Adrenal gland (tissue), 12 donors: Measurements from ENCODE around the gene MTRF1L. TPM values are rescaled to one million over a fixed set of nuclear protein-coding genes. Genes with fewer than 3 reads are reported as not detected.

Experiments
- DNase-seq, 7 donors: peaks; one replicate each; pipeline ENCODE4 v3.0.0-alpha.2; 2019 to 2020
- H3K27ac ChIP-seq, 5 donors: fragments of 200-600 bp; sonication (generic) in 4 of 5; 1 replicate in 3 of 5; 2 replicates in 2 of 5; pipeline versions ENCODE4 v1.5.1 to v1.8.0; 2016 to 2020; ENCODE audit warnings: mild to moderate bottlenecking in 1 of 5
- H3K27me3 ChIP-seq: fragments of 200-600 bp; 2 replicates; pipeline ENCODE4 v1.8.0; 2021
- H3K36me3 ChIP-seq, 2 donors: fragments of 200-600 bp; replicated peaks in 1 of 2; 1 replicate in 1 of 2; 2 replicates in 1 of 2; pipeline versions ENCODE4 v1.5.1 to v1.8.0; 2018 to 2022
- H3K4me1 ChIP-seq, 2 donors: fragments of 200-600 bp; replicated peaks in 1 of 2; 1 replicate in 1 of 2; 2 replicates in 1 of 2; pipeline versions ENCODE4 v1.5.1 to v1.8.0; 2018 to 2021
- H3K4me3 ChIP-seq, 4 donors: fragments of 200-600 bp; sonication (generic) in 3 of 4; one replicate each; pipeline ENCODE4 v1.5.1; 2016 to 2018
- H3K9me3 ChIP-seq, 3 donors: fragments of 200-600 bp; sonication (generic) in 1 of 3; replicated peaks in 1 of 3; 1 replicate in 2 of 3; 2 replicates in 1 of 3; pipeline versions ENCODE4 v1.5.1 to v1.8.0; 2016 to 2021
- CTCF ChIP-seq, 6 experiments: fragments of 450-650 bp in 4 of 6; fragments of 200-600 bp in 2 of 6; sonication (generic) in 1 of 6; IDR thresholded peaks; 1 replicate in 5 of 6; 2 replicates in 1 of 6; pipeline versions ENCODE4 v1.5.1 to v1.8.0; 2016 to 2021; ENCODE audit warnings: antibody characterized with exemption in 6 of 6, mild to moderate bottlenecking in 2 of 6, moderate library complexity in 1 of 6
- POLR2A ChIP-seq, 2 donors: fragments of 450-650 bp; IDR thresholded peaks; one replicate each; pipeline ENCODE4 v1.6.1; 2017; ENCODE audit warnings: antibody characterized with exemption in 2 of 2, mild to moderate bottlenecking in 2 of 2, moderate library complexity in 1 of 2
- WGBS, 4 donors: extraction: QIAGEN DNeasy Blood & Tissue Kit in 2 of 4; methylation state at CpG; one replicate each; pipeline versions ENCODE4 v1.1.5 to v1.1.7; 2013 to 2017; 5-methylcytosine and 5-hydroxymethylcytosine counted together
- intact Hi-C, 2 donors: fragments of 100-400 bp; cut with DNase I; formaldehyde crosslinking; loops; one replicate each; pipeline versions ENCODE4 v1.14.1 to v1.15.0; 2022 to 2023
- polyA plus RNA-seq, 3 donors: library from polyadenylated mRNA; stranded (reverse); fragments of 200-250 nt in 2 of 3; fragments of 350-450 nt in 1 of 3; fragmentation: Illumina TruSeq in 1 of 3; extraction: RNeasy Lipid Tissue Mini Kit (QIAGEN cat#74804) in 1 of 3; gene quantifications; one replicate each; pipeline ENCODE4 v1.2.3, GENCODE V29; 2013 to 2014
- total RNA-seq, 9 donors: library from RNA; depleted of rRNA in 4 of 9; stranded (reverse); fragments of >200 nt in 4 of 9; fragments of 120-200 nt in 1 of 9; fragmentation: NEBNext Ultra II Directional in 1 of 9; extraction: Animal tissue kit (Norgen Biotek cat#: 25700) in 1 of 9; gene quantifications; one replicate each; pipeline versions ENCODE4 v1.1.0 to v1.2.4, GENCODE V29; 2013 to 2023
- donor health status: healthy with polysubstance abuse.
- donor health status: Bipolar disorder and iron deficiency.
- donor health status: DM: yes; HTN: yes; CAD: no.
- donor health status: DM: no; HTN: no; CAD: no.
- donor health status: DM: no; HTN: no; CAD: no.
- donor health status: DM: yes; HTN: yes; CAD: no.

Gene MTRF1L
- total and polyA plus RNA-seq, 12 donors, result 9.0 to 33.7 (median 18.0) TPM

- TF ChIP-seq POLR2A (IDR thresholded peaks at IDR 0.05), result no peak
- TF ChIP-seq CTCF (IDR thresholded peaks at IDR 0.05), result no peak
- H3K27me3 ChIP-seq, result no peaks in the 10 kb centered on the region
- intact Hi-C loops, result no loop called here
Observed at GRCh38 chr6:152981219-152981618, 21.3 kb downstream of the MTRF1L start.

GRCh38 chr6:152980656-152981055, 21.9 kb downstream of the MTRF1L start:
- TF ChIP-seq CTCF (IDR thresholded peaks at IDR 0.05), result no peak
- TF ChIP-seq POLR2A (IDR thresholded peaks at IDR 0.05), result no peak
- no peaks in the 10 kb centered on the region for H3K27me3 ChIP-seq
- H3K4me3 ChIP-seq, result no peak overlapping the region
- H3K27ac ChIP-seq, result no peak overlapping the region
- no peak for DNase-seq
- no peaks in the 10 kb centered on the region for H3K9me3 ChIP-seq
- peaks cover 12 to 27% of the 10 kb centered on the region in 2 donors for H3K4me1 ChIP-seq
- WGBS, 4 donors, result 81 to 92% (median 85%) methylated on average over 1 of the region's 1 CpG
- intact Hi-C loops, result no loop called here
- H3K36me3 ChIP-seq, result no peaks in the 10 kb centered on the region

More at GRCh38 chr6:152981219-152981618, 21.3 kb downstream of the MTRF1L start:
- Histone ChIP-seq H3K4me1 (peaks cover 12 to 27% of the 10 kb centered on the region in 2 donors), H3K4me3 (no peak overlapping the region), H3K27ac (no peak overlapping the region), H3K36me3 (no peaks in the 10 kb centered on the region), H3K9me3 (no peaks in the 10 kb centered on the region)
- WGBS, 4 donors, result 65 to 74% (median 71%) methylated on average over 2 of the region's 2 CpGs
- no peak for DNase-seq

GRCh38 chr6:152979116-152979515, 23.4 kb downstream of the MTRF1L start:
- intact Hi-C loops, result no loop called here
- 88 to 94% (median 94%) methylated on average over 1 of the region's 1 CpG for WGBS, 4 donors
- H3K4me1 ChIP-seq, result peaks cover 12 to 17% of the 10 kb centered on the region in 2 donors
- H3K27ac ChIP-seq, result no peak overlapping the region
- no peak overlapping the region for H3K4me3 ChIP-seq
- H3K9me3 ChIP-seq, result no peaks in the 10 kb centered on the region
- no peak for DNase-seq
- peaks cover 0 to 6% of the 10 kb centered on the region in 2 donors for H3K36me3 ChIP-seq
- no peaks in the 10 kb centered on the region for H3K27me3 ChIP-seq
- TF ChIP-seq CTCF (IDR thresholded peaks at IDR 0.05) (no peak), POLR2A (IDR thresholded peaks at IDR 0.05) (no peak)

GRCh38 chr6:152978058-152978457, 24.5 kb downstream of the MTRF1L start:
- Histone ChIP-seq H3K36me3 (peaks cover 0 to 6% of the 10 kb centered on the region in 2 donors), H3K4me1 (peaks cover 12 to 17% of the 10 kb centered on the region in 2 donors), H3K9me3 (no peaks in the 10 kb centered on the region), H3K4me3 (no peak overlapping the region), H3K27me3 (no peaks in the 10 kb centered on the region), H3K27ac (no peak overlapping the region)
- DNase-seq, result no peak
- intact Hi-C loops, result no loop called here
- 62 to 74% (median 68%) methylated on average over 3 of the region's 3 CpGs for WGBS, 4 donors
- TF ChIP-seq POLR2A (IDR thresholded peaks at IDR 0.05), result no peak
- TF ChIP-seq CTCF (IDR thresholded peaks at IDR 0.05), result no peak
